GM12878 (cell line): Measurements from ENCODE around the gene RPS6KA3. TPM values are rescaled to one million over a fixed set of nuclear protein-coding genes. Genes with fewer than 3 reads are reported as not detected.
A peak's percentile ranks its signal among the peaks of the same experiment; 100 is the strongest.

ENCODE experiments used
- ATAC-seq: fragments of 200-7000 bp; cut with Tn5 transposase; 3 replicates; pipeline ENCODE4 v1.9.1; 2020; ENCODE audit warnings: mild to moderate bottlenecking, moderate library complexity
- BruUV-seq: library from RNA; stranded (reverse); fragments of 400-500 nt; replicated peaks from 2 replicates; lab custom pipeline; 2021; lab: Mats Ljungman, UMichigan
- CTCF ChIA-PET: fragments of 300-600 bp; sonication (Branson Sonifier 250); formaldehyde crosslinking; extraction: SDS; loops from one replicate; lab custom pipeline; 2021; ENCODE audit warnings: inconsistent platforms; lab: Yijun Ruan, JAX
- POLR2A ChIA-PET: fragments of 350-600 bp; formaldehyde crosslinking; extraction: SDS; loops from one replicate; lab custom pipeline; 2021; ENCODE audit warnings: inconsistent platforms; lab: Charles Lee
- RAD21 ChIA-PET: fragments of 300-600 bp; sonication (Branson Sonifier 250); formaldehyde crosslinking; loops from one replicate; lab custom pipeline; 2023; ENCODE audit warnings: antibody characterized with exemption; ENCODE audit not compliant: unreplicated experiment; lab: Charles Lee
- SMC1A ChIA-PET: fragments of 300-600 bp; sonication (Branson Sonifier 250); formaldehyde crosslinking; loops from one replicate; lab custom pipeline; 2023; ENCODE audit not compliant: unreplicated experiment, uncharacterized antibody; lab: Charles Lee
- DNase-seq: peaks from one replicate; pipeline ENCODE4 v3.0.0-alpha.2; 2011; ENCODE audit warnings: low read depth, low spot score
- FAIRE-seq: peaks from 3 replicates; lab custom pipeline; 2011; peaks lifted over from hg19 to GRCh38; lab: Jason Lieb, UNC
- H2AFZ ChIP-seq: 2 replicates; pipeline ENCODE4 v1.6.0; 2011; ENCODE audit warnings: low read depth, low read length, control low read depth; ENCODE audit not compliant: control insufficient read depth
- H3K27ac ChIP-seq: 2 replicates; pipeline ENCODE4 v1.5.1; 2011; ENCODE audit warnings: control low read depth; ENCODE audit not compliant: control insufficient read depth, insufficient read depth
- H3K27me3 ChIP-seq, 2 experiments: replicated peaks in 1 of 2; 2 replicates each; pipeline versions ENCODE4 v1.6.0 to v1.6.1; 2011; ENCODE audit warnings: low read length in 1 of 2; ENCODE audit not compliant: control insufficient read depth in 2 of 2, insufficient read depth in 2 of 2
- H3K36me3 ChIP-seq, 2 experiments: 2 replicates each; pipeline ENCODE4 v1.5.1; 2011; ENCODE audit warnings: low read length in 1 of 2; ENCODE audit not compliant: control insufficient read depth in 2 of 2, insufficient read depth in 2 of 2
- H3K4me1 ChIP-seq: 2 replicates; pipeline ENCODE4 v1.6.1; 2011; ENCODE audit warnings: mild to moderate bottlenecking, low read length, moderate library complexity, mixed read lengths; ENCODE audit not compliant: control insufficient read depth, insufficient read depth
- H3K4me2 ChIP-seq: 2 replicates; pipeline ENCODE4 v1.6.0; 2011; ENCODE audit warnings: control low read depth; ENCODE audit not compliant: control insufficient read depth, insufficient read depth
- H3K4me3 ChIP-seq: fragments of 200-600 bp; sonication (generic); 2 replicates; pipeline ENCODE4 v1.5.1; 2016
- H3K79me2 ChIP-seq: 2 replicates; pipeline ENCODE4 v1.6.0; 2011; ENCODE audit warnings: low read length; ENCODE audit not compliant: control insufficient read depth, insufficient read depth
- H3K9ac ChIP-seq: 2 replicates; pipeline ENCODE4 v1.8.0; 2011; ENCODE audit warnings: low read length, control low read depth, mixed read lengths; ENCODE audit not compliant: control insufficient read depth, insufficient read depth
- H3K9me3 ChIP-seq: replicated peaks from 3 replicates; pipeline ENCODE4 v1.5.1; 2011; ENCODE audit warnings: mild to moderate bottlenecking, low read length; ENCODE audit not compliant: control insufficient read depth, insufficient read depth
- H4K20me1 ChIP-seq: 2 replicates; pipeline ENCODE4 v1.6.0; 2011; ENCODE audit not compliant: control insufficient read depth, insufficient read depth
- CHD4 ChIP-seq: fragments of 200-600 bp; sonication (generic); IDR thresholded peaks from 2 replicates; pipeline ENCODE4 v1.6.1; 2016; ENCODE audit warnings: mild to moderate bottlenecking
- EGR1 ChIP-seq, 2 experiments: IDR thresholded peaks; 1 replicate in 1 of 2; 2 replicates in 1 of 2; pipeline ENCODE4 v1.6.1; 2011 to 2012; ENCODE audit warnings: low read depth in 2 of 2, low read length in 2 of 2, borderline replicate concordance in 1 of 2, mild to moderate bottlenecking in 1 of 2, moderate library complexity in 1 of 2
- HDAC6 ChIP-seq: fragments of 200-600 bp; sonication (generic); IDR thresholded peaks from one replicate; pipeline ENCODE4 v1.8.0; 2017; ENCODE audit warnings: antibody characterized with exemption; ENCODE audit not compliant: unreplicated experiment
- YBX1 ChIP-seq: fragments of 450-650 bp; IDR thresholded peaks from 2 replicates; pipeline ENCODE4 v1.6.1; 2016; ENCODE audit warnings: antibody characterized with exemption
- ZNF622 ChIP-seq: fragments of 450-650 bp; IDR thresholded peaks from 2 replicates; pipeline ENCODE4 v1.6.1; 2017; ENCODE audit warnings: mild to moderate bottlenecking, inconsistent platforms
- WGBS: methylation state at CpG from one replicate; pipeline ENCODE4 v1.1.6; 2016; ENCODE audit warnings: low lambda C conversion rate; ENCODE audit not compliant: insufficient replicate concordance, insufficient coverage; ENCODE audit errors: missing lambda C conversion rate; 5-methylcytosine and 5-hydroxymethylcytosine counted together
- in situ Hi-C: fragments of 300-500 bp; cut with MboI; formaldehyde crosslinking; loops from 9 replicates; pipeline ENCODE4 v1.14.3; 2018; ENCODE audit warnings: mixed read lengths
- intact Hi-C: fragments of 100-400 bp; cut with micrococcal nuclease; formaldehyde crosslinking; loops from one replicate; pipeline ENCODE4 v1.14.2; 2022; ENCODE audit not compliant: unreplicated experiment
- polyA plus RNA-seq, 11 experiments: library from polyadenylated mRNA; depleted of rRNA in 4 of 11; unstranded in 6 of 11; stranded (reverse) in 5 of 11; fragments of >200 nt; fragmentation: Nextera tagmentation in 4 of 11; fragmentation: Illumina TruSeq in 1 of 11; extraction: Ambion mirVana in 4 of 11; extraction: Trizol in 1 of 11; gene quantifications; 1 replicate in 1 of 11; 2 replicates in 10 of 11; pipeline versions ENCODE4 v1.2.1 to v1.2.3, GENCODE V29; 2011 to 2016; ENCODE audit warnings: inconsistent platforms in 2 of 11, missing spikeins in 2 of 11, low read depth in 1 of 11
- total RNA-seq, 4 experiments: library from RNA; depleted of rRNA in 3 of 4; stranded (reverse); fragments of >200 nt in 3 of 4; fragmentation: Illumina TruSeq in 1 of 4; extraction: Trizol in 1 of 4; gene quantifications; 2 replicates each; pipeline versions ENCODE4 v1.2.1 to v1.2.3, GENCODE V29; 2013 to 2021
- TF ChIP-seq, protein P1 (sequence below): fragments of 450-650 bp; IDR thresholded peaks from 2 replicates; pipeline ENCODE4 v1.6.1; 2018; ENCODE audit warnings: borderline replicate concordance, mild to moderate bottlenecking; ENCODE audit not compliant: partially characterized antibody

The RPS6KA3 gene
- total and polyA plus RNA-seq, 10 of the 15 experiments (the other 5 are each of a cell fraction or from before 2014, with no cell fraction given) = 2.8 to 35.6 (median 15.8) TPM

DNA sequence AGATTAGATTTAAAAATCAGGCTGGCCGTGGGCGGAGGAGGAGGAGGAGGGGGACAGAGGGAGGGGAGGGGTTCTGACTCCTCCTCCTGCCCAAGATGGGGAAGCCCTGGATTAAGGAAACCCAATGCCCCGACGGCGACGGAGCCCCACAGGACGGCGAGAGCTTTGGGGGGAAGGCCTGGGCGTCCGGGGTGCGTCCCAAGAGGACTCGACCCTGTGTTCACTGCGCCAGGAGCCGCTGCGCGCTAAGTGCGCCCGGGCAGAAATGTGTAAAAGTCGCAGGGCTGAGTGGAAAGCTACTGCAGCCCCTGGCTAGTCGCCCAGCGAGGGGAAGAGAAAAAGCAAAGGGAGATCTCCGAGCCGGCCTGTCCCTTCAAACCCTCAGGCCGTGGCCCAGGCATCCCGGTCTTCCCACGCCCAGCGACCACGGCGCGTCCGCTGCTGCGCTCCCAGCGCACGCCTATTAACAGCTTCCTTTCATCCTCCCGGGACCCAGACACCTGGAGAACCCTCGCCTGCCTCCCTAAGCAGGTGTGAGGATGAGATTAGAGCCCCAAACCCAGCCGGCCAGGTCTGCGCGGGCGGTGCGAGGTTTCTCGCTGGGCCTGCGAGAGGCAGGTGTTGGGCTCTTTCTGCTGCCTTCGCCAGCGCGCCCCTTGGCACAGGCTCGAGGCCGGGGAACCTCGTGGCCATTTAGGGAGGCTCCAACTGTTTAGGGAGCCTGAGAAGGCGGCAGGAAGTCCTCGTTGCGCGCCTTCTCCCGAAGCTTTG, 1.4 kb upstream of the RPS6KA3 start:
- CTCF ChIA-PET = no interaction called here
- in situ Hi-C loops = no loop called here
- FAIRE-seq (no peak), DNase-seq (no peak), ATAC-seq (no peak)
- 47% methylated on average over 51 of the region's 54 CpGs for WGBS
- no peaks in the 10 kb centered on the region; the same call in 1 of the 3 replicates for H3K9me3 ChIP-seq
- peaks cover 2 to 6% of the 10 kb centered on the region in 2 experiments; a peak in 1 of 4 replicates for H3K27me3 ChIP-seq
- H3K4me2 ChIP-seq = peak overlapping the region; percentile 74
- POLR2A ChIA-PET = no interaction called here
- RAD21 ChIA-PET = no interaction called here
- BruUV-seq = no TSS peak
- TF ChIP-seq HDAC6 (peak; percentile 88), CHD4 (no peak), YBX1 (no peak), ZNF622 (no peak), EGR1 (IDR thresholded peaks at IDR 0.05; ENCODE audit: borderline replicate concordance in 1 of 2, low read depth in 2 of 2, low read length in 2 of 2) (0 out of 3 replicates have a peak, but pooled peaks of 1 of the 2 experiments have one; percentile 19)
- TF ChIP-seq, protein P1, sequence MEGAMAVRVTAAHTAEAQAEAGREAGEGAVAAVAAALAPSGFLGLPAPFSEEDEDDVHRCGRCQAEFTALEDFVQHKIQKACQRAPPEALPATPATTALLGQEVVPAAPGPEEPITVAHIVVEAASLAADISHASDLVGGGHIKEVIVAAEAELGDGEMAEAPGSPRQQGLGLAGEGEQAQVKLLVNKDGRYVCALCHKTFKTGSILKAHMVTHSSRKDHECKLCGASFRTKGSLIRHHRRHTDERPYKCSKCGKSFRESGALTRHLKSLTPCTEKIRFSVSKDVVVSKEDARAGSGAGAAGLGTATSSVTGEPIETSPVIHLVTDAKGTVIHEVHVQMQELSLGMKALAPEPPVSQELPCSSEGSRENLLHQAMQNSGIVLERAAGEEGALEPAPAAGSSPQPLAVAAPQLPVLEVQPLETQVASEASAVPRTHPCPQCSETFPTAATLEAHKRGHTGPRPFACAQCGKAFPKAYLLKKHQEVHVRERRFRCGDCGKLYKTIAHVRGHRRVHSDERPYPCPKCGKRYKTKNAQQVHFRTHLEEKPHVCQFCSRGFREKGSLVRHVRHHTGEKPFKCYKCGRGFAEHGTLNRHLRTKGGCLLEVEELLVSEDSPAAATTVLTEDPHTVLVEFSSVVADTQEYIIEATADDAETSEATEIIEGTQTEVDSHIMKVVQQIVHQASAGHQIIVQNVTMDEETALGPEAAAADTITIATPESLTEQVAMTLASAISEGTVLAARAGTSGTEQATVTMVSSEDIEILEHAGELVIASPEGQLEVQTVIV = no peak
- H3K79me2 ChIP-seq = peaks cover 31% of the 10 kb centered on the region
- intact Hi-C loops = loop anchor here (5.0 kb wide), 2 partner anchors 54 to 249 kb away; no protein-coding TSS in a partner anchor
- peak overlapping the region; percentile 65; the same call in 1 of the 2 replicates for H3K4me3 ChIP-seq
- H4K20me1 ChIP-seq = no peaks in the 10 kb centered on the region
- H3K9ac ChIP-seq = no peak overlapping the region
- no peak overlapping the region for H3K27ac ChIP-seq
- no peaks in the 10 kb centered on the region for H3K4me1 ChIP-seq
- H2AFZ ChIP-seq = peak overlapping the region; percentile 83; the same call in 1 of the 2 replicates
- no peaks in the 10 kb centered on the region for H3K36me3 ChIP-seq
- SMC1A ChIA-PET = interaction anchor here (0.5 kb wide), 1 partner anchor 12 kb away, joined by 3 read pairs; no protein-coding TSS in a partner anchor
